Loucy (cell line): Measurements from ENCODE around the gene NEUROD4.

Experiments
- H2AFZ ChIP-seq: fragments of 200-600 bp; sonication (generic); 2 replicates; pipeline ENCODE4 v1.6.0; 2016; ENCODE audit warnings: antibody characterized with exemption, mild to moderate bottlenecking, low read length, moderate library complexity
- H3F3A ChIP-seq: fragments of 200-600 bp; 2 replicates; pipeline ENCODE4 v1.6.0; 2016; ENCODE audit warnings: antibody characterized with exemption, low read depth, mild to moderate bottlenecking
- H3K27me3 ChIP-seq: fragments of 200-600 bp; sonication (generic); 2 replicates; pipeline ENCODE4 v1.6.1; 2014; ENCODE audit warnings: low read length, mild to moderate bottlenecking; ENCODE audit not compliant: insufficient read depth, poor library complexity, severe bottlenecking
- H3K36me3 ChIP-seq: fragments of 200-600 bp; sonication (generic); 2 replicates; pipeline ENCODE4 v1.6.1; 2016; ENCODE audit warnings: low read length; ENCODE audit not compliant: insufficient read depth
- H3K4me1 ChIP-seq: fragments of 200-600 bp; sonication (generic); 2 replicates; pipeline ENCODE4 v1.5.1; 2014; ENCODE audit warnings: low read length, mild to moderate bottlenecking; ENCODE audit not compliant: insufficient read depth, poor library complexity, severe bottlenecking
- H3K4me2 ChIP-seq: fragments of 200-600 bp; sonication (generic); 2 replicates; pipeline ENCODE4 v1.6.0; 2014; ENCODE audit warnings: antibody characterized with exemption, low read length, low read depth, mild to moderate bottlenecking; ENCODE audit not compliant: poor library complexity, severe bottlenecking
- H3K4me3 ChIP-seq: fragments of 200-600 bp; sonication (generic); 2 replicates; pipeline ENCODE4 v1.5.1; 2014; ENCODE audit warnings: low read length, mild to moderate bottlenecking, mixed read lengths; ENCODE audit not compliant: poor library complexity, severe bottlenecking
- H3K79me2 ChIP-seq: fragments of 200-600 bp; sonication (generic); 2 replicates; pipeline ENCODE4 v1.6.1; 2014; ENCODE audit warnings: low read length; ENCODE audit not compliant: insufficient read depth
- H3K9ac ChIP-seq: fragments of 200-600 bp; sonication (generic); 2 replicates; pipeline ENCODE4 v1.6.0; 2014; ENCODE audit warnings: mild to moderate bottlenecking, low read depth, low read length, moderate library complexity; ENCODE audit not compliant: poor library complexity, severe bottlenecking
- H3K9me2 ChIP-seq: fragments of 200-600 bp; sonication (generic); replicated peaks from 2 replicates; pipeline ENCODE4 v1.6.1; 2016; ENCODE audit warnings: low read depth, low read length, mixed read lengths
- H3K9me3 ChIP-seq: fragments of 200-600 bp; sonication (generic); 2 replicates; pipeline ENCODE4 v1.6.1; 2014; ENCODE audit warnings: mild to moderate bottlenecking, antibody characterized with exemption, low read length, low read depth; ENCODE audit not compliant: insufficient read depth
- H4K20me1 ChIP-seq: fragments of 200-600 bp; sonication (generic); 2 replicates; pipeline ENCODE4 v1.6.0; 2014; ENCODE audit warnings: antibody characterized with exemption, low read length, mild to moderate bottlenecking; ENCODE audit not compliant: insufficient read depth, poor library complexity, severe bottlenecking
- EZH2phosphoT487 ChIP-seq: fragments of 200-600 bp; IDR thresholded peaks from 2 replicates; pipeline ENCODE4 v1.6.1; 2018; ENCODE audit warnings: antibody characterized with exemption, mild to moderate bottlenecking, moderate library complexity, borderline replicate concordance
- TF ChIP-seq, protein P1 (sequence below): fragments of 200-600 bp; sonication (generic); conservative IDR thresholded peaks from 2 replicates; pipeline ENCODE4 v1.5.1; 2014; ENCODE audit warnings: mild to moderate bottlenecking, antibody characterized with exemption, low read length

The NEUROD4 gene

GRCh38 chr12:55065535-55065934 lies 45.8 kb downstream of the NEUROD4 start:
- no peaks in the 10 kb centered on the region for H3K79me2 ChIP-seq
- TF ChIP-seq EZH2phosphoT487 = no peak
- TF ChIP-seq, protein P1, sequence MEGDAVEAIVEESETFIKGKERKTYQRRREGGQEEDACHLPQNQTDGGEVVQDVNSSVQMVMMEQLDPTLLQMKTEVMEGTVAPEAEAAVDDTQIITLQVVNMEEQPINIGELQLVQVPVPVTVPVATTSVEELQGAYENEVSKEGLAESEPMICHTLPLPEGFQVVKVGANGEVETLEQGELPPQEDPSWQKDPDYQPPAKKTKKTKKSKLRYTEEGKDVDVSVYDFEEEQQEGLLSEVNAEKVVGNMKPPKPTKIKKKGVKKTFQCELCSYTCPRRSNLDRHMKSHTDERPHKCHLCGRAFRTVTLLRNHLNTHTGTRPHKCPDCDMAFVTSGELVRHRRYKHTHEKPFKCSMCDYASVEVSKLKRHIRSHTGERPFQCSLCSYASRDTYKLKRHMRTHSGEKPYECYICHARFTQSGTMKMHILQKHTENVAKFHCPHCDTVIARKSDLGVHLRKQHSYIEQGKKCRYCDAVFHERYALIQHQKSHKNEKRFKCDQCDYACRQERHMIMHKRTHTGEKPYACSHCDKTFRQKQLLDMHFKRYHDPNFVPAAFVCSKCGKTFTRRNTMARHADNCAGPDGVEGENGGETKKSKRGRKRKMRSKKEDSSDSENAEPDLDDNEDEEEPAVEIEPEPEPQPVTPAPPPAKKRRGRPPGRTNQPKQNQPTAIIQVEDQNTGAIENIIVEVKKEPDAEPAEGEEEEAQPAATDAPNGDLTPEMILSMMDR = no peak
- no peak overlapping the region for H3K9ac ChIP-seq
- no peak overlapping the region for H3K4me3 ChIP-seq
- no peak overlapping the region for H3K4me2 ChIP-seq
- H2AFZ ChIP-seq = no peak overlapping the region
- H3K4me1 ChIP-seq = no peaks in the 10 kb centered on the region
- H3F3A ChIP-seq = no peaks in the 10 kb centered on the region
- H4K20me1 ChIP-seq = no peaks in the 10 kb centered on the region
- H3K36me3 ChIP-seq = no peaks in the 10 kb centered on the region
- H3K9me2 ChIP-seq = no peaks in the 10 kb centered on the region
- no peaks in the 10 kb centered on the region for H3K9me3 ChIP-seq
- no peaks in the 10 kb centered on the region for H3K27me3 ChIP-seq

- H3K36me3 ChIP-seq = no peaks in the 10 kb centered on the region
- no peaks in the 10 kb centered on the region for H3K4me1 ChIP-seq
- H3K4me3 ChIP-seq = no peak overlapping the region
- H2AFZ ChIP-seq = no peak overlapping the region
- no peak overlapping the region for H3K9ac ChIP-seq
- H3K9me3 ChIP-seq = no peaks in the 10 kb centered on the region
- no peak overlapping the region for H3K4me2 ChIP-seq
- no peak for TF ChIP-seq EZH2phosphoT487
- TF ChIP-seq, protein P1 = no peak
- H3K9me2 ChIP-seq = no peaks in the 10 kb centered on the region
- no peaks in the 10 kb centered on the region for H4K20me1 ChIP-seq
- no peaks in the 10 kb centered on the region for H3F3A ChIP-seq
- H3K27me3 ChIP-seq = no peaks in the 10 kb centered on the region
- no peaks in the 10 kb centered on the region for H3K79me2 ChIP-seq
These were observed 47.9 kb downstream of the NEUROD4 start for GRCh38 chr12:55067701-55068100.

GRCh38 chr12:55068416-55069010 lies 48.7 kb downstream of the NEUROD4 start:
- TF ChIP-seq, protein P1 = peak; percentile 84
- TF ChIP-seq EZH2phosphoT487 = no peak
- peak overlapping the region; percentile 17; the same call in 1 of the 2 replicates for H2AFZ ChIP-seq

More at GRCh38 chr12:55068416-55069010, 48.7 kb downstream of the NEUROD4 start:
- Histone ChIP-seq H3K9me2 (no peaks in the 10 kb centered on the region), H3K9ac (no peak overlapping the region), H3K4me2 (no peak overlapping the region), H3K27me3 (no peaks in the 10 kb centered on the region), H3F3A (no peaks in the 10 kb centered on the region), H3K4me1 (no peaks in the 10 kb centered on the region), H3K79me2 (no peaks in the 10 kb centered on the region), H4K20me1 (no peaks in the 10 kb centered on the region), H3K36me3 (no peaks in the 10 kb centered on the region), H3K4me3 (no peak overlapping the region), H3K9me3 (no peaks in the 10 kb centered on the region)
